HCT116 (cell line): ENCODE results near the gene ARSJ.

ENCODE experiments used
- CEBPB ChIP-seq: IDR thresholded peaks from 2 replicates; pipeline ENCODE4 v1.6.1; 2012; ENCODE audit warnings: low read depth
- EGR1 ChIP-seq: IDR thresholded peaks from 2 replicates; pipeline ENCODE4 v1.6.1; 2012; ENCODE audit warnings: low read depth
- JUND ChIP-seq: IDR thresholded peaks from 2 replicates; pipeline ENCODE4 v1.6.1; 2012
- RAD21 ChIP-seq: IDR thresholded peaks from 2 replicates; pipeline ENCODE4 v1.6.1; 2012; ENCODE audit warnings: low read depth, mild to moderate bottlenecking
- TCF7L2 ChIP-seq: IDR thresholded peaks from 2 replicates; pipeline ENCODE4 v1.7.0; 2011; ENCODE audit warnings: borderline replicate concordance, inconsistent platforms; ENCODE audit not compliant: insufficient read depth, insufficient read length; ENCODE audit errors: extremely low read depth
- TF ChIP-seq, protein P1 (sequence below), 3 experiments: fragments of 200-600 bp in 1 of 3; sonication (generic) in 1 of 3; IDR thresholded peaks in 2 of 3; conservative IDR thresholded peaks in 1 of 3; 2 replicates each; pipeline ENCODE4 v1.5.1; 2012 to 2017; ENCODE audit warnings: low read depth in 2 of 3, low read length in 2 of 3, antibody characterized with exemption in 1 of 3, borderline replicate concordance in 1 of 3, control low read depth in 1 of 3, mild to moderate bottlenecking in 1 of 3, mixed read lengths in 1 of 3, mixed run types in 1 of 3, moderate library complexity in 1 of 3; ENCODE audit not compliant: insufficient read depth in 1 of 3

DNA sequence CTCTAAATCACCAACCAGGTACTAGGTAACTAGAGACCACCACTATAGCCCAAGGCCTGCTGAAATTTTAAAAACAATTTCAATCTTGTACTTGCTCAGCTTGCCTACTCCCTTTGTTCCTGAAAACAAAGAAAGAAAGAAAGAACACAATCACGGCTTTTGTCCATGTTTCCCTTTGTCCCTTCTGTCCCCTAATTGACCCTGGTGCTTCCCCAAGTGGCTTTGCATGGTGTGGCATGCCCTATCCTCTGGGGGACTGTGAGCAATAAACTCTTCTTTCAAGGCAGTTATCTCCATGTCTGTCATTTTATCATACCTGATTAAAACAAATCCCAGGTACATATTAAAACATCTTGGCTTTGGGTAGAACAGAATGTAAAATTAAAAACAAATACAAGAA lies 94.8 kb downstream of the ARSJ start:
- TF ChIP-seq RAD21 (no peak), JUND (no peak), CEBPB (no peak), EGR1 (no peak), TCF7L2 (no peak)
- TF ChIP-seq, protein P1, sequence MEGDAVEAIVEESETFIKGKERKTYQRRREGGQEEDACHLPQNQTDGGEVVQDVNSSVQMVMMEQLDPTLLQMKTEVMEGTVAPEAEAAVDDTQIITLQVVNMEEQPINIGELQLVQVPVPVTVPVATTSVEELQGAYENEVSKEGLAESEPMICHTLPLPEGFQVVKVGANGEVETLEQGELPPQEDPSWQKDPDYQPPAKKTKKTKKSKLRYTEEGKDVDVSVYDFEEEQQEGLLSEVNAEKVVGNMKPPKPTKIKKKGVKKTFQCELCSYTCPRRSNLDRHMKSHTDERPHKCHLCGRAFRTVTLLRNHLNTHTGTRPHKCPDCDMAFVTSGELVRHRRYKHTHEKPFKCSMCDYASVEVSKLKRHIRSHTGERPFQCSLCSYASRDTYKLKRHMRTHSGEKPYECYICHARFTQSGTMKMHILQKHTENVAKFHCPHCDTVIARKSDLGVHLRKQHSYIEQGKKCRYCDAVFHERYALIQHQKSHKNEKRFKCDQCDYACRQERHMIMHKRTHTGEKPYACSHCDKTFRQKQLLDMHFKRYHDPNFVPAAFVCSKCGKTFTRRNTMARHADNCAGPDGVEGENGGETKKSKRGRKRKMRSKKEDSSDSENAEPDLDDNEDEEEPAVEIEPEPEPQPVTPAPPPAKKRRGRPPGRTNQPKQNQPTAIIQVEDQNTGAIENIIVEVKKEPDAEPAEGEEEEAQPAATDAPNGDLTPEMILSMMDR (IDR thresholded peaks at IDR 0.05 in 2 of 3, conservative IDR thresholded peaks at IDR 0.05 in 1 of 3; ENCODE audit: borderline replicate concordance in 1 of 3, insufficient read depth in 1 of 3, low read depth in 2 of 3, low read length in 2 of 3), result 0 out of 6 replicates have a peak, but pooled peaks of 1 of the 3 experiments have one; percentile 10
